Fibroblast of villous mesenchyme (primary cell): ENCODE data around the gene COX6A2. TPM values are rescaled to one million over a fixed set of nuclear protein-coding genes. Genes with fewer than 3 reads are reported as not detected.

Experiments
- DNase-seq: peaks from one replicate; pipeline ENCODE4 v3.0.0-alpha.2; 2010; ENCODE audit warnings: low read depth
- H3K4me3 ChIP-seq: 2 replicates; pipeline ENCODE4 v1.5.1; 2011; ENCODE audit warnings: low read depth, mild to moderate bottlenecking, low read length
- CTCF ChIP-seq: IDR thresholded peaks from 2 replicates; pipeline ENCODE4 v1.5.1; 2012; ENCODE audit warnings: low read depth, mild to moderate bottlenecking, low read length; ENCODE audit not compliant: insufficient read depth
- total RNA-seq: library from RNA; depleted of rRNA; stranded (reverse); fragments of >200 nt; gene quantifications from 2 replicates; pipeline ENCODE4 v1.2.3, GENCODE V29; 2012

The COX6A2 gene
- total RNA-seq, 1 donor: not detected

DNA sequence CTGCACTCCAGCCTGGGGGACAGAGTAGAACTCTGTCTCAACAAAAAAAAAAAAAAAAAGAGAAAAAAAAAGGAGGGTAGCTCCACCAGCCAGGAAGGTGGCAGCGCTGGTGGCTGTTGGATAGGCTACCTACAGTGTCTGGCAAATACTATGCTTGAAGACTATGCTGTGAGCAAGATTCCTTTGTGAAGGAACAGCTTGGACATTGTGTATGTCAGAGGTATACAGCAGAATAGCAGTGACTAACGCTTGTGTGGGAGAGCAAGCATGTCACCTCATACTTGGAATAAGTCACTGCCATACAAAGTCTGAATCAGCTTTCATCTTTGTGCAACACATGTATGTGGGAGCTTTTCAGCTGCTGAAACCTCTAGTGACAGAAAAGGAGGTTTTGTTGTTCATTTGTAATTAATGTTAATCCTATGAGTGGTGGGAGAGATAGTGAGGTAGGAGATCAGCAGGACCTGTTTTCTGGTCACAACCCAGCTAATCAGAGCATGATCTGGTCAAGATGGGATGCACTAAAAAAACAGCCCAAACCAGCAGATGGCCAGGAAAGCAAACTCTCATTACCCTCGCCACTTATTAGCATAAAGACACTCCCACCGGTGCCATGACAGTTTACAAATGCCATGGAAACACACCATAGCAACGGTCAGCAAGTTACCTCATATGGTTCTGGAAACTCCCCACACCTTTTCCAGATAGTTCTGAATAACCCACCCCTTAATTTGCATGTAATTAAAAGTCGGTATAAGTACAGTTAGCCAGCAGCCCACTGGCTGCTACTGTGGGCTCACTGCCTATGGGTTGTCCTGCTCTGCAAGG is 41.8 kb downstream of the COX6A2 start:
- no peak overlapping the region for H3K4me3 ChIP-seq
- peak; percentile 65 for DNase-seq
- TF ChIP-seq CTCF: no peak

GRCh38 chr16:31385680-31386079 is 42.5 kb downstream of the COX6A2 start:
- no peak overlapping the region for H3K4me3 ChIP-seq
- no peak for TF ChIP-seq CTCF
- DNase-seq: no peak

- H3K4me3 ChIP-seq: no peak overlapping the region
- peak; percentile 86 for TF ChIP-seq CTCF
- DNase-seq: peak; percentile 68
Observed at GRCh38 chr16:31382485-31383161, 45.5 kb downstream of the COX6A2 start.

- TF ChIP-seq CTCF: no peak
- DNase-seq: no peak
- no peak overlapping the region for H3K4me3 ChIP-seq
Observed at GRCh38 chr16:31380201-31380600, 48.0 kb downstream of the COX6A2 start.

Other genes with a start within 250 kb of the COX6A2 start
- gene FUS, start 248.2 kb downstream of the COX6A2 start, total RNA-seq: 47.4 and 54.4 TPM in 2 replicates
- 85.9 and 176 TPM in 2 replicates for gene PYCARD, start 225.6 kb downstream of the COX6A2 start, total RNA-seq
- not detected in 2 replicates for gene TRIM72, start 214.2 kb downstream of the COX6A2 start, total RNA-seq
- not detected in 2 replicates for gene PYDC1, start 211.2 kb downstream of the COX6A2 start, total RNA-seq
- gene ITGAM, start 168.4 kb downstream of the COX6A2 start, total RNA-seq: not detected in 2 replicates
- gene ITGAX, start 73.2 kb downstream of the COX6A2 start, total RNA-seq: not detected in 2 replicates
- gene ITGAD, start 35.0 kb downstream of the COX6A2 start, total RNA-seq: not detected in 2 replicates
- 0.43 and 0.64 TPM in 2 replicates for gene ZNF843, start 14.4 kb upstream of the COX6A2 start, total RNA-seq
- gene ARMC5, start 31.1 kb upstream of the COX6A2 start, total RNA-seq: 8.6 and 10.3 TPM in 2 replicates
- gene TGFB1I1, start 43.8 kb upstream of the COX6A2 start, total RNA-seq: 121 and 153 TPM in 2 replicates
- gene SLC5A2, start 54.8 kb upstream of the COX6A2 start, total RNA-seq: under 0.01 TPM in 2 replicates
- gene RUSF1, start 80.0 kb upstream of the COX6A2 start, total RNA-seq: 52.2 and 56.7 TPM in 2 replicates
- not detected in 2 replicates for gene AHSP, start 99.5 kb upstream of the COX6A2 start, total RNA-seq